Right kidney (tissue), 1 donor: ENCODE data around the gene CLIC4.
"Not testable (repeated sequence)": the region's sequence is repeated elsewhere in the genome, so short reads cannot be mapped to it uniquely, and the experiment has no call there.

ENCODE experiments used
- DNase-seq: peaks from one replicate; pipeline ENCODE4 v3.0.0-alpha.2; 2016

Gene CLIC4

DNA sequence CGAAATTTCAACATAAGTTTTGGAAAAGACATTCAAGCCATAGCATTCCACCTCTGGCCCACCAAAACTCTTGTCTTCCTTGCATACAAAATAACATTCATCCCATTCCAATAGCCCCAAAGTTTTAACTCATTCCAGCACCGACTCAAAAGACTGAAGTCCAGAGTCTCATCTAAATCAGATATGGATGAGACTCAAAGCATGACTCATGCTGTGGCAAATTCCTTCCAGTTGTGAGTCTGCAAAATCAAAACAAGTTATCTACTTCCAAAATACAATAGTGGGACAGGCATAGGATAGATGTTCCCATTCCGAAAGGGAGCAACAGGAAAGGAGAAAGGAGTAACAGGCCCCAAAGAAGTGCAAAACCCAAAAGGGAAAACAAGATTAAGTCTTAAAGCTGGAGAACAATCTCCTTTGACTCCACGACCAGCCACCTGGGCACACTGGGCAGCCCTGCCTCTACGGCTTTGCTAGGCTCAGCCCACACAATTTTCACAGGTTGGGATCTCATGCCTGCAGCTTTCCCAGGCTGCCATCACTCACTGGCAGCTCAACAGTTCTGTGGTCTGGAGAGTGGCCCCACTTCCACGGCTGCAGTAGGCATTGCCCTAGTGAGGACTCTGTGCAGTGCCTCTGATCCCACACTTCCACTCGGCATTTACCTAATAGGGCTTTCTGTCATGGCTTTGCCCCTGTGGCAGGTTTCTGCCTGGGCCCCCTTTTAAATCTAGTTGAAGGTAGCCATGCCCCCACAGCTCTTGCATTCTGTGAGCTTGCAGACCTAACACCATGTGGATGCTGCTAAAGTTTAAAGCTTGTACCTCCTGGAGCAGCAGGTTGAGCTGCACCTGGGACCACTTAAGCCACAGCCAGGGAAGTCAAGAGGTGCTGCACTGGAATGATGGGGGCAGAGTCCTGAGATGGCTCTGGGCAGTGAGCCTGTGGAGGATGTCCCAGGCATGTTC, 133.8 kb downstream of the CLIC4 start:
- DNase-seq = no peak

DNA sequence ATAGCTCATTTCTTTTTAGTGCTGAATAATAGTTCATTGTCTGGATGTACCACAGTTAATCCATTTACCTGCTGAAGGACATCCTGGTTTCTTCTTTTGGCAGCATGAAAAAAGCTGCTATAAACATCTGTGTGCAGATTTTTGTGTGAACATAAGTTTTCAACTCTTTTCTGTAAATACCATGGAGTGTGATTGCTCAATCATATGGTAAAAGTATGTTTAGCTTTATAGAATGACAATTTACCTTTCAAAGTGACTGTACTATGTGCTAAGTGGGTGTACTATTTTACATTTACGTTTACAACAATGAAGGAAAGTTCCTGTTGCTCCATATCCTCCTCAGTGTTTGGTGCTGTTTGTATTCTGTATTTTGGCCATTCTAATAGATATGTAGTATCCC, 135.8 kb downstream of the CLIC4 start:
- no peak for DNase-seq

DNA sequence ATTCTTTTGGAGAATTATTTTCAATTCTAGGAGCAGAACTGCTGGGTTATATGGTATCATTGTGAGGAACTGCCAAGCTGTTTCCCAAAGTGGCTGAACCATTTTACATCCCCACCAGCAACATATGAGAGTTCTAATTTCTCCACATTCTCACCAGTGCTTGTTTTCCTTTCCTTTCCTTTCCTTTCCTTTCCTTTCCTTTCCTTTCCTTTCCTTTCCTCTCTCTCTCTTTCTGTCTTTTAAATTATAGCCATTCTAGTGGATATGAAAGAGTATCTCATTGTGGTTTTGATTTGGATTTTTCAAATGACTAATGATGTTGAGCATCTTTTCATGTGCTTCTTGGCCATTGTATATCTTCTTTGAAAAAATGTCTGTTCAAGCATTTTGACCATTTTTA, 139.5 kb downstream of the CLIC4 start:
- DNase-seq = no peak

DNA sequence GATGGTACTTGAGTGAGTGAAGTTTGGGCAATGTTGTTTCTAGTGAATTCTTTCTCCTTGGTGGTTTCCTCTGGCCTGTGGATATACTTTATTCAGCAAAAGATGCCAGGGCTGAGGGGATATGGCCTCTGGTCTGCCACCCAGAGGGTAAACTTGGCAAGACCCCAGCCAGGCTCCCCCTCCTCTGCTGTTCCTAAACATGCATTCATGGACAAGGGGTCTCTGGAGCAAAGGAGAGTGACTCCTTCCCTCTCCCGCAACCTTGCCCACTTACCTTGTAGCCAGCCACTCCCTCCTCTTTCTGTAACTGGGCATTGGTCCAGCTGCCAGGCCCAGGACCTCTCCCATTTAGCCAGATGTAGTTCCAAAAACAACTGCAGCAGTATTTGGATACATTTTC, 141.0 kb downstream of the CLIC4 start:
- DNase-seq = no peak

DNA sequence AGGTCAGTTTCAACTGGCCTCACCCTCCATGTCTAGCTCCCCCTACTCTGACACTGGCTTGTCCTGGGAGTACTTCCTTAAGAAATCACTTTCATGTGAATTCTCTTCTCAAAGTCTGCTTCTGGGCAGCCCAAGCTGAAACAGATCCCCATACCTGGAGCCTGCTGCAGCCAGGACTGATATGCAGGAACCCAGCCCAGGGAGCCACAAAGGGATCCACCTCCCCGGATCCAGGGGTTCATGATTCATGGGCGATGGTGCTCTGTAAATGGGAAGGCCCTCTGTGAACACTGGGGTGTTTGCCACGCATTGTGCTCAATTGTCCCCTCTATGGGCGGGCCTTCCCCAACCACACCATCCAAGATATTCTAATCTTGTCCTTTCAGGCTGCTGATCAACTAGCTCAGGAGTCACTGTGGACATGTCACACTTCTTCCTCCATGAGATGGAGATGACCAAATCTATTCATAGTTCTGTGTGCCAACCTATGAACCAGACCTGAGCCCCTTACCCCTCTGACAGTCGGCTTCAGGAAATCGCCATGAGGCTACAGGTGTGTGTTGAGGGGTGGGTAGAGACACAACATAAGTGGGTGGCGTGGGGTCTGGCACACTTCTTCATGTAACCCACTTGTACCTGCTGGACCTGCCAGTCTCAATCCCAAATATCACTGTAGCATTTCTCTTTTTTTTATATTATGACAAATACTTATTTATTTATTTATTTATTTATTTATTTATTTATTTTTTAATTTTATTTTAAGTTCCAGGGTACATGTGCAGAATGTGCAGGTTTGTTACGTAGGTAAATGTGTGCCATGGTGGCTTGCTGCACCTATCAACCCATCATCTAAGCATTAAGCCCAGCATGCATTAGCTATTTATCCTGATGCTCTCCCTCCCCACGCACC, 143.1 kb downstream of the CLIC4 start:
- DNase-seq = no peak

- no peak for DNase-seq
Observed at GRCh38 chr1:24888971-24889676, 143.9 kb downstream of the CLIC4 start.

- DNase-seq = no peak
Observed at GRCh38 chr1:24890887-24891286, 145.6 kb downstream of the CLIC4 start.

DNA sequence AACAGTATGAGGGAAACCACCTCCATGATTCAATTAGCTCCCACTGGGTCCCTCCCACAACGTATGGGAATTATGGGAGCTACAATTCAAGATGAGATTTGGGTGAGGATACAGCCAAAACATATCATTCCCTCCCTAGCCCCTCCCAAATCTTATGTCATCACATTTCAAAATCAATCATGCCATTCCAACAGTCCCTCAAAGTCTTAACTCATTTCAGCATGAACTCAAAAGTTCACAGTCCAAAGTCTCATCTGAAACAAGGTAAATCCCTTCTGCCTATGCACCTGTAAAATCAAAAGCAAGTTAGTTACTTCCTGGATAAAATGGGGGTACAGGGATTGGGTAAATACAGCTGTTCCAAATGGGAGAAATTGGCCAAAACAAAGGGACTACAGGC, 146.1 kb downstream of the CLIC4 start:
- not testable (repeated sequence) for DNase-seq

DNA sequence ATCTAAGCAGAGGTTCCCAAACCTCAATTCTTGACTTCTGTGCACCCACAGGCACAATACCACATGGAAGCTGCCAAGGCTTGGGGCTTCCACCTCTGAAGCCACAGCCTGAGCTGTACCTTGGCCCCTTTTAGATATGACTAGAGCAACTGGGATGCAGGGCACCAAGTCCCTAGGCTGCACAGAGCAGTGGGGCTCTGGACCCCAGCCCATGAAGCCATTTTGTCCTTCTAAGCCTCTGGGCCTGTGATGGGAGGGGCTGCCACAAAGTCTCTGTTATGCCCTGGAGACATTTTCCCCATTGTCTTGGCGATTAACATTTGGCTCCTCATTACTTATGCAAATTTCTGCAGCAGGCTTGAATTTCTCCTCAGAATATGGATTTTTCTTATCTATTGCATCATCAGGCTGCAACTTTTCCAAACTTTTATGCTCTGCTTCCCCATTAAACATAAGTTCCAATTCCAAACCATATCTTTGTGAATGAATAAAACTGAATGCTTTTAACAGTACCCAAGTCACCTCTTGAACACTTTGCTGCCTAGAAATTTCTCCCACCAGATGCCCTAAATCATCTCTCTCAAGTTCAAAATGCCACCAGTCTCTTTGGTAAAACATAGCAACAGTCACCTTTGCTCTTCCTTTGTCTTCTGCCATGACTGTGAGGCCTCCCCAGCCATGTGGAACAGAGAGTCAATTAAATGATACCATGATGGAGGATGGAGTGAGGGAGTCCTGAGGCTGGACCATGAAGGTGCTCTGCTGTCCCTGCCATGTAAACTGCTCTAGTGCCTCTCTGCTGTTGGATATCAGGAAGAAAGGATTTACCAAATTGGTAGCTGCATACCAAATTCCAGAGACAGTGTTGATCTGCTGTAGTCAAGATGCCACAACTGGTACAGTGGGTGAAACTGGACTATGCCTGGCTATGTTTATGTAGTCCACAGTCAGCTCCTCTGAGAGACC, 147.2 kb downstream of the CLIC4 start:
- no peak for DNase-seq

DNA sequence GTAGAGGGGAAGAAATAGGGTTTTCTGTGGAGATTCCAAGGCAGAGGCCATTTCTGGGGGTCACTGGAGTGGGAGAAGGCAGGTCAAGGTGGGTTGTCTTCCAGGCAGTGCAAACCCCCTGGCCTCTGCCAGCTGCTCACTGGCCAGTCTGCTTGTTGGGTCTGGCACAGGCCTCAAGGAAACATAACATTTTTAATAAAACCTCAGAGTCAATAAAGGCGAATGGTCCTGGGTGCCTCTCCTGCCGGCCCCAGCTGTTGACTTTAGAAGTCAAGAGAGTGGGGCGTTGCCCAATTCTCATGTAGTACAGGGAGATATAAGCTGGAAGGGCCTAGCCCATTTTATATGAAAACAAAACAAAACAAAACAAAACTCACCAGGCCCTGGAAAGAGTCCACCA, 148.2 kb downstream of the CLIC4 start:
- DNase-seq = no peak
